Frontal cortex (tissue), 4 donors: ENCODE measurements around the gene ANKRD13D. TPM values are rescaled to one million over a fixed set of nuclear protein-coding genes. Genes with fewer than 3 reads are reported as not detected.

Source experiments
- DNase-seq, 2 donors: peaks; one replicate each; pipeline ENCODE4 v3.0.0; 2012; ENCODE audit warnings: low spot score in 2 of 2
- FAIRE-seq: peaks from 2 replicates; lab custom pipeline; 2012; peaks lifted over from hg19 to GRCh38; lab: Jason Lieb, UNC
- total RNA-seq: library from RNA; depleted of rRNA; stranded (reverse); fragments of >200 nt; gene quantifications from one replicate; pipeline ENCODE4 v1.2.3, GENCODE V29; 2014
- donor health status: control.
- donor health status: control.
- donor health status: control.

The ANKRD13D gene
- total RNA-seq, 1 donor from 2014 or later, result 55.8 TPM

DNA sequence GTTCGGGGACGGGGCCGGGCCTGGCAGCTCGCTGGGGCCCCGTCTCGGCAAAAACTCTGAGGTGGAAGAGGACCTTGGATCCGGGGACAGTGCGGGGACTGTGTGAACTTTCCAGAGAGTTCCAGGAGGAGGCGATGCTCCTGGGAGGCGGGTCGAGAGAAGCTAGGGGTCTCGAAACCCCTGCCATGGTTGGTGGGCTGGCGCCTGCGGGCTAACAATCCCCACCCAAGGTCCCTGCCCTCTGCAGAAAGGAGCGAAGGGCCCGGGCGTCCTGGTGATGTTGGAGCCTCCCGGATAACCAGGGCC lies 27.5 kb upstream of the ANKRD13D start:
- no peak for FAIRE-seq

DNA sequence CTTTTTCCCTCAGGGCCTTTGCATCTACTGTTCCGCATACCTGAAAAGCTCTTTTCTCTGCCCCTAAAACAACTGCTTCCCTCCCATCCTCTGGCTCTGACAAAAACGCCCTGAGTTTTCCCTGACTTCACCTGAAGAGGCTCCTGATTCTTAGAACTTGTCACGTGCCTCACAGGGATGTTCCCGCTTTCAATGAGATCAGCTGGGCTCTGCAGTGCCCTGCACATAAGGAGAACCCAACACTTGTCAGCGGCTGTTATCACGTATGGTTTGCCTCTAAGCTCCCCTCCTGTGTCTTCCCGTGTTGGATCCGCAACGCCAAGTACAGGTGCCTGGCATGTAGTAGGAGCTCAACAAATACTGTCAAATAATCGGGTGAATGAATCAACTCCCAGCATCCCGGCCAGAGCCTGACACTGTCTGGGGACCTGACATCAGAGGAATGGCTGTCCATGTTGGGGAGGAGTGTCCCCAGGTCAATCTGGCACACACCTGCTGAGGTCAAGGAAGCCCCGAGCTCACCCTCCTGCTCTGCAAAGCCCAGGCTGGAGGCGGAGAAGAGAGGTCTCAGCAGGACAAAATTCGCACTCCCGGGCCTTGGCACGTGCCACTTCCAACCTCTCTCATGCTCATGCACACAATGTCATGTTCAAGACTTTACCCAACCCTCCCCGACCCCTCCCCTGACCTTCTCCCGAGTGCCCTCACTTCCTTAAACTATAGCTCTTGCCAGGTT lies 27.0 kb upstream of the ANKRD13D start:
- FAIRE-seq, result no peak
- DNase-seq, result no peak

More for the DNA sequence above, 27.5 kb upstream of the ANKRD13D start:
- DNase-seq, result no peak

DNA sequence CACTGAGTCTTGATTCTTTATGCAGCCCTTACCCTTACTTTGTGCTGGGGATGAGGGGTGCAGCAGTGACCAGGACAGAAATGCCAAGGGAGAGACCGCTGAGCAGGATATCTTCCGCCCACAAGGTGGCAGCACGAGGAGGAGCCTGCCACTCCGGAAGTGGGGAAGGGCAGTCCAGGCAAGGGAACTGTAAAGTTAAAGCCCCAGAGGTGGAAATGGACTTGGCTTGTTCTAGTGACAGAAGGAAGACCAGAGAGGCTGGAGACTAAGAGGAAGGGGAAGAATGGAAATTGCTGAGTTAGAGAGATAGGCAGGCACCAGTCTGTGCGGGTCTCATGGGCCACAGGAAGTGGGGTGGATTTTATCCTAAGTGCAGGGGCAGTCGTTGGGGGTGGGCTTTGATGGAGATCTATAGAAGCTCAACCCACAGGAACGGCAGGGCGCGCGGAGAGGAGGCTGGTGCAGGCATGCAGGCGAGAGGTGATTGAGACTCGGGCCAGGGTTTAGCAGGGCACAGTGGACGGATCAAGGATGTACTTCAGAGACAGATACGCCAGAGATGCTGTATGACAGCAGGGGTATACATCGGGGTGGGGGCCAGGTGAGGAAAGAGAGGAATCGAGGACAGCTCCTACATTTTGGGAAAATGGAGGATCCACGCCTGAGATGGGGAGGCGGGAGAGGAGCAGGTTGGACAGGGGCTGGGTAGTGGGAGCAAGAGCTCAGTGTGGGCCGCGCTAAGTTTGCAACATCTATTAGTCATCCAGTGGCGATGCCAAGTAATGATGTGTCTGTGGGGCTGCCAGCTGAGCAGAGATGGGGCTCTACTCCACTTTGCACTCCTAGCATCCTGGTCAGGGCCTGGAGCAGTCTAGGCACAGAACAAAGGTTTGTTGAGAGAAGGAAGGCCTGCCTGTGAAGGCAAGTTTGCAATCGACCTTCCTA lies 26.1 kb upstream of the ANKRD13D start:
- peak; percentile 87 to 90 for DNase-seq
- FAIRE-seq, result no peak

DNA sequence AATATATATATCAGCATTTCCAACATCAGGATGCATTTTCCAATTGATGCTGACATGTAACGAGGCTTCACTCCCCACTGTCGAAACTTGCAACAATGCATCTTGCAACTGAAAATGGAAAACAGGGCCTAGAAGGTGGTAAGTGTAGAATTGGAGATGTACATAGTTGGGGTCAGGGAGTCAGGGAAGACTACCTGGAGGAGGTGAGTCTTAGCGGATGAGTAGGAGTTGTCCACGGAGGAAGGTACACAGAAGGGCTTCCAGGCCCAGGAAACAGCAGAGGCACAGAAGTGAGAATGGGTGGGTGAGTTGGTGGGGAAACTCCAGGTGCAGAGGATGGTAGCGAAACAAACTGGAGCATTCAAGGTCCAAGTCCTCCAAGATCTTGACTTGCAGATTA lies 24.8 kb upstream of the ANKRD13D start:
- DNase-seq, result no peak
- FAIRE-seq, result no peak

DNA sequence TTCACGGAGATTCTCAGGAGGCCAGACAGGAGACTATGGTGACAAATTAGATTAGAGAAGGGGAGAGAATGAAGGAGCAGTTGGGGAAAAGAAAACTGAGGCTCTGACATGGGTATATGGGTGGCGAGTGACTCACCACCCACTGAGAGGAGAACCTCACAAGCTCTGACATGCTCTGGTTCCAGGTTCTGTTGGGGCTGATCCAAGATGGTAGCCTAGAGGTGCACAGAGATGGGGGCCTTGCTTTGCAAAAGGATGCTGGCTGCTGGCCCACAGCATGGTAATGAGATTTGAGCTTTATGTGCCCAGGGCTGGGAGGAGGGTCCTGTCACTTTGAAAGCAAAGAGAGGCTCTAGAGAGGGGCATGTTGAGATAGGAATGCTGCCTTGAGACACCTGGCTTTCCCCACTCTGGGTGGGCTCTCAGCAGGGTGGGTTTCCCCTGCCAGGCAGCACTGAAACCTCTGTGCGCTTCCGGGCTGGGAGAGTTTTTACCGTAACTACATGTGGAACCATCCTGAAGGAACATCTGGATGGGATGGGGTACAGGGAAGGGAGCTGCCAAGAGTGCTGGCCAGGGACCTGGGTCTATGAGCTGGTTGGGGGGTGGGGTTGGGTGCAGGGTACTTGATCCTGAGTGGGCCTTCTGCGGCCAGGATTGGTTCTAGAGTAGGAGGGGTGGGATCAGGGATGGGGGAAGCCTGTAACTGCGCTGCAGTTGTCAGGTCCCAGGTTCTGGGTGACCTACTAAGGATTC lies 24.0 kb upstream of the ANKRD13D start:
- FAIRE-seq, result no peak
- DNase-seq, result no peak

DNA sequence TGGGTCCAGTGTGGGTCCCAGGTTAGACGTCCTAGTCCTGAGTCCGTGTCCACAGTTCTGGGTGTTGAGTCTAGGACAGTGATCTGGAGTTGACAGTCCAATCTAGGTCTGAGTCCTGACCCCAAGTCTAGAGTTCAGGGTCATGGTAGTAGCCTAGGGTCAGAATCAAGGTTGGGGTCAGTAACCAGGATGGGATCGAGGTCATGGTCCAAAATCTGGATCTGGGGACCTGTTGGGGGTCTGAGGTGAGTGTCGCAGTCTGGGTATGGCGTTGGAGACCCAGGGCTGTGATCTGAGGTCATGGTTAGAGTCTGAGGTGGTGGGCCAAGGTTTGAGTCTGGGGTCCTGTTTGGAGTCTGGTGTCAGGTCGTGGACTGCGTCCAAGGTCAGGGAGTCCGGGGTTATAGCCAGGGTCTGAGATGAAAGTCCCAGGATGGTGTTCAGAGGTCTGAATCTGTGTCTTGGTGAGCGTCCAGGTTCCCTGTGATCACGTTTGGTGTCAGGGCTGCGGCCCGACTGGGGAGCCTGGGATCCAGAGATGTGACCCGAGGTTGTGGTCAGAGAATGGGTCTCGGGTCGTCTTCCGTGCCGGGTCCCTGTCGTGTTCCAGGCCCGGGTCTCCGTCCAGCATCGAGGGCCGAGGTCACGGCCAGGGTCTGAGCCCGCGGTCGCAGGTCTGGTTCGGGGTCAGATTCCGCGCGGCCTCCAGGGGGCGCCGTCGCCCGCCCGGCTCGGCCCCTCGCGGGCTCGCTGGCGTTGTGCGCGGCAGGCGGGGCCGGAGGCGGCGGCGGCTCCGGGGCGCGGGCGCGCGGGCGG lies 23.3 kb upstream of the ANKRD13D start:
- DNase-seq (peak; percentile 91), FAIRE-seq (no peak)

DNA sequence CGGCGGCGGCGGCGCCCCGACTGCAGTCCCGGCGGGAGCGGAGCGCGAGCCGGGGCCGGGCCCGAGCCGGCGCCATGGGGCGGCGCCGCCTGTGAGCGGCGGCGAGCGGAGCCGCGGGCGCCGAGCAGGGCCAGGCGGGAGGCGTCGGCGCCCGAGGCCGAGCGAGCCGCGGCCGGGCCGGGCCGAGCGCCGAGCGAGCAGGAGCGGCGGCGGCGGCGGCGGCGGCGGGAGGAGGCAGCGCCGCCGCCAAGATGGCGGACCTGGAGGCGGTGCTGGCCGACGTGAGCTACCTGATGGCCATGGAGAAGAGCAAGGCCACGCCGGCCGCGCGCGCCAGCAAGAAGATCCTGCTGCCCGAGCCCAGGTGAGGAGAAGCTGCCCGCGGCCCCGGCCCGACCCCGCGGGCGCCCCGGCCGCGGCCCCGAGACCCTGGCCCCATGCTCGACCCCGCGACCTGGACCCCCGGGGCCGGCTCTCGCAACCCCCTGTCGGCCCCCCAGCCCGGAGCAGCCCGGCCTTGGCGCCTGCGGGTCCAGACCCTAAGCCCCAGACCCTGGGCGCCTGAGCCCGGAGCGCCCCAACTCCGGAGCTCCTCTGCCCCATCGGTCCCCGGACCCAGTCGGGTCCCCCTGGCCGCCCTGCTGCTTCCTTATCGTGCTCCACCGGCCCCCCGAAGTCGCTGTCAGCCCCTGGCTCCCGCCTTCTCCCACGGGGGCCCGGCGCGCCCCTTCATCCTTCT lies 22.5 kb upstream of the ANKRD13D start, which contains the start of gene GRK2:
GRK2 (plus strand) TSS at position 25 of the 739 bp plus-strand sequence; CDS start at position 252, 227 bp downstream.
- FAIRE-seq, result no peak
- no peak for DNase-seq

DNA sequence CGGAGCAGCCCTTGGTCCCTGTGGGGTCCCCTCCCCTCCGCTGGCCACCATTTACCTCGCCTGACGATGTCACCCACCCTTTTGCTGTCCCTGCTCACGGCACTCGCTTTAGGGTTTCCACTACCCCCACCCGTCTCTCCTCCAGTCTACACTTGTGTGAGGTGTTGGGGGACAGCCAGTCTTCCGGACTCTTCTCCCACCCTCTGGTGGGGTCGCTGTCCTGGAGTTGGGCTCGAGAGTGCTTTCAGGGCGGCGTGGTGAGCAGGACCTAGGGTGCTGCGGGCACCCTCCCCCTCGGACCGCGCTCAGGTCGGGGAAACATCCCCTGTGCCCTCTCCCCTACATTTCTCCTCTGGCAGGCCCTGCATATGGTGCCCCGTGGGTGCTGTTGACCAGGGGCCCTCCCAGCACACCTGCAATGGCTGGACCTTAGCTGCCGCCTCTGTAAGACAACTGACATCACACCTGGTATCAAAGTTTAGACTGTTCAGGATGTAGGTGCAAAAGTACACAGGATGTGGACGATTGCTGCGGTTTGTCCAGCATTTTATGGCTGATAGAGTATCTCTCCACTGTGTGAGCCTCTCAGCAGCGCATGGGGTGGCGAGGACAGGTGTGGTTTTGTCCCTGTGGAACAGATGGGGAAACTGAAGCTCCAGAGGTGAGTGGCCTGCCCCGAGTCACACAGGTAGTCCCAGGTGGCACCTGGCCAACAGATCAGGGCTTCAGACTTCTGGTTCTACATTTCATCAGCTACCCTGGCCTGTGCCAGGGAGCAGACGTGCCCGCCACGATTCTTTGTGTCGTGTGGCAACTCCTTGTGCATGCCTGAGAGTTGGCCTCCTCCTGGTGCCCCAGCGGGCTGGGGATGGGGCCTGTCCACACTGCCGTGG lies 21.7 kb upstream of the ANKRD13D start:
- DNase-seq (no peak), FAIRE-seq (no peak)

DNA sequence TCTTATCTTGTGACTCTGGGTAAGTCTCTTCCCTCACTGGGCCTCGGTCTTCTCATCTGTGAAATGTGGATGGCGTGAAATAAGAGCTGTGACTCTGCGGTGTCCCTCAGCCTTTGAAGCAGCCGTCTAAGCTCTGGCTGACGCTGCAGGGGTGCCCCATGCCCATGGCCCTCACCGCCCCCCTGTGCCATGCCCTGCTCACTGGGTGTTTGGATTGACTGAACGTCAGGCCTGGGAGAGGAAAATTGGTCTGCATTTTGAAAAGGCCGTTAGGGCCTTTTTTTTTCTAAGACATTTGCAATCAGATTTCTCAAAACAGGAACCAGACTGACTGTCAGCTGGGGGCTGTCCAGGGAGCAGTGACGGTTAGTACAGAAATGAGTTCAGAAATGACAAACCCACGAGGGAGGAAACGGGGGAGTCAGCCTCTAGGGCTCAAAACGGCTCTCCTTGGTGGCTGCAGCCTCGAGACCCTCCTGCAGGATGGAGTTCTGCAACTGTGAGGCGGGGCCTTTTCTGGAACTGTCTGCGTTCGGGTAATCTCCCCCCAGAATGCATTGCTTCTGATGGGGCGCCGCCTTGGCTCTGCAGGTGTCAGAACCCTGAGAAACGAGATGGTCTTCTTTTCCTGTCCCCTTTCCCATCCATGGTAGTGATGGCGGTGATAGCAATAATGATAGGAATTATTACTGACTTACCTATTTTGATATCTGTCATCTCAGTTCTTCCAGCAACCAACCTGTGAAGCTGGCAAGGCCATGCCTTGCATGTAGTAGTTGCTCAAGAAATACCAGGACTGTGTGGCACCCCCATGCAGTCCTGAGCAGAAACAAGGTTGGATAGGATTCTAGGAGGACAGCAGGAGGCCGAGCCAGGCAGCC lies 20.8 kb upstream of the ANKRD13D start:
- FAIRE-seq, result no peak

DNA sequence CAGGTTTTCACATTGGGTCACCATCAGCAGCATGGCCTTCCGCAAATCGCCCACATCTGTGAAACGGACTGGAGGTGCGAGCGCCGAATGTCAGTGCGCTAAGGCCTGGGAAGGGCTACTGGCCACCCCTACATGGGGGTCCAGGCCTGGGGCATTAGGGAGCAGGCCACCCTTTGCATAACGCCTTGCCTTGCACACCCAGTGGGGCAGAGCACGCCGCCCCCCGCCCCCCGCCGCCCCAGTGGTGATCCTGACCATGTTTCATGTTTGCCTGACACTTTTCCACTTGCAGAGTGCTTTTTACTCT lies 20.2 kb upstream of the ANKRD13D start:
- FAIRE-seq, result no peak

More for the DNA sequence above, 20.8 kb upstream of the ANKRD13D start:
- no peak for DNase-seq

DNA sequence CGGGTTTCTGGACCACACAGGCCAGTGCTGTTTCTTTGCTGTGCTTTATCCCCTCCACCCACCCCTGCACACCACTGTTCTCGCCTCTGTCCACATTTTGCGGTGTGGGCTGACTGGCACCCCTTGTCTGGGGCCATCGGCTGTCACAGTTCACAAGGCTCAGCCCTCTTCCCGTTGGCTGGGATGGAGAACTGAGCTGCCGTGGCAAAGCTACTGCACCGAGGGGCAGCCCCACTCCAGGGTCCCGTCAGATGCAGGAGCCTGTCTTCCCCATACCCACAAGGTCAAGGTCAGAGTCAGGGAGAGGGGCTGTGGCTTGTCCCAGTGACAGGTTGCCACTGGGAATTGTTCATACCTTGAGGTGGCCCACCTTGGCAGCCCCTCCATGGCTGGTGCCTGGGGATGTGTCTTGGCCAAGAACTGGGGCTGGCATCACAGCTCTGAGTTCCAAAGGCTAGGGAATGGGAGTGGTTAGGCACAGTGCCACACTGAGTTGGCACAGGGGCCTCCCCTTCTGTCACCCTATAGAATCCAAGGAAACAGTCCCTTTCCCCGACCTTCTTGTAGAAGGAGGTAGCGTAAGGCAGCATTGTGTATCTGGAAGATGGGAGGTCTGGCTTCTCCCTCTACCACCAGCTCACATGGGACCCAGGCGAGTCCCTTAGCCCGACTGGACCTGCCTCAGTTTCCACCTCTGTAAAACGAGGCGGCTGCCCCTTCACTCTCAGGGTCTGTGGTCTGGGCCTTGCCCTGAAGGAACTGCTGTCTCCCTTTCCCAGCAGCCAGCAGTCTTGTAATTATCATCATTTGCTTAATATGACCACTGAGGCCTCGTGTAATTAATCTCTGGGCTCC lies 19.5 kb upstream of the ANKRD13D start:
- FAIRE-seq, result no peak
- DNase-seq, result no peak

More for the DNA sequence above, 20.2 kb upstream of the ANKRD13D start:
- no peak for DNase-seq

DNA sequence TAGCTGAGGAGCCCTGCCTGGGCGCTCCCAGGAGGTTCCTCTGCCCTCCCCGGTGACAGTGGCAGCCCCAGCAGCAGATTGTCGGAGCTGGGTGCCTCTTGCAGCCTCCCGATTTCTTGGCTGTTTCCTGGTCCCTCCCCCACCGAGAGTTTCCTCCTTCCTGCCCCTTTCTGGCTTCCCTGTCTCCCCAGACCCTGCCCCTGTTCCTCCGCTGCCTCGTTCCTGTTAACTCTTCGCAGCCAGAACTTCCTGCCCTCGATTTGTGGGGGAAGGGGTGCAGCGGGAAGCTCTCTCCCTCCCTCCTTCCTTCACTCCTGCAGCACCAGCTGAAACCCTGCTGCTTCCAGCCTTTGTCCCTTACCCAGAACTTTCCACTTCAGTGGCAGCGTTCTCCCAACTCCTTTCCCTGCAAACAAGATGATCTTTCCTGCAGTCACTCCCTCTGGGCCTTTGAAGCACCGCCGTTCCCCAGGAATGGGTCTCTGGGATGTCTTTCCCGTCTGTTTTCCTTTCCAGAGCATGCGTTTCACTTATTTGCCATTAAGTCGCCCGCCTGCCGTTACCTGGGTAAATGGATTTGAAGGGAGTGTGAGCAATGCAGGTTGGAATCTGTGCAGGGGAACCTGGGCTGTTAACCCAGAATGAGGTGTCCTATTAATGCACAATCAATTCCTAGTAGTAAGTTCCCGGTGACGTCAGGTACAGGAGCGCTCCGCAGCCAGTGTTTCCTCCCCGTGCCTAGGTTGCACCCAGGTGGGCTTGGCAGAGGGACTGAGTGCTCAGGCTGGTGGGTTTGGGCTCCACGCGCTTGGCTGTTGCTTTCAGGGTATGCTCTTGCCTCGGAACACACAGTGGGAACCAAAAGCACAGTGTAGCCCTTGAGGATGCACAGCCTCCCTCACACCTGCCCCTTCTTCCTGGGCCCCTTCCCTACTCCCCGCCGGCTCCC lies 18.6 kb upstream of the ANKRD13D start:
- no peak for FAIRE-seq
- no peak for DNase-seq

DNA sequence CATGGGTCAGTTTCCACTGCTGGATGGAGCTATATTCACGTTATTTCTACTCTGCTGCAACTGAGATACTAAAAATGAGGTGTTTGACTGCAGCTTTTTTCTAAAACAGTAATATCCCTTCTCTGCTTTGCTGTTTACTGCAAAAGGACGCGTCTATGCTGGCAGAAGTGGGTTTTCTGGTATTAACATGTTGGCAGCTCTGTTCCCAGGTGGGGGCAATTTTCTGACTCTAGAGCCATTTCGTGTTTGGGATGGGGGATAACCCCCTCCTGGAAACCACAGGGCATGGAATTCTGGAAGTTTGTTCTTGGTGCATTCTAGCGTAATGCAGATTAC lies 17.9 kb upstream of the ANKRD13D start:
- DNase-seq, result no peak
- FAIRE-seq, result no peak

DNA sequence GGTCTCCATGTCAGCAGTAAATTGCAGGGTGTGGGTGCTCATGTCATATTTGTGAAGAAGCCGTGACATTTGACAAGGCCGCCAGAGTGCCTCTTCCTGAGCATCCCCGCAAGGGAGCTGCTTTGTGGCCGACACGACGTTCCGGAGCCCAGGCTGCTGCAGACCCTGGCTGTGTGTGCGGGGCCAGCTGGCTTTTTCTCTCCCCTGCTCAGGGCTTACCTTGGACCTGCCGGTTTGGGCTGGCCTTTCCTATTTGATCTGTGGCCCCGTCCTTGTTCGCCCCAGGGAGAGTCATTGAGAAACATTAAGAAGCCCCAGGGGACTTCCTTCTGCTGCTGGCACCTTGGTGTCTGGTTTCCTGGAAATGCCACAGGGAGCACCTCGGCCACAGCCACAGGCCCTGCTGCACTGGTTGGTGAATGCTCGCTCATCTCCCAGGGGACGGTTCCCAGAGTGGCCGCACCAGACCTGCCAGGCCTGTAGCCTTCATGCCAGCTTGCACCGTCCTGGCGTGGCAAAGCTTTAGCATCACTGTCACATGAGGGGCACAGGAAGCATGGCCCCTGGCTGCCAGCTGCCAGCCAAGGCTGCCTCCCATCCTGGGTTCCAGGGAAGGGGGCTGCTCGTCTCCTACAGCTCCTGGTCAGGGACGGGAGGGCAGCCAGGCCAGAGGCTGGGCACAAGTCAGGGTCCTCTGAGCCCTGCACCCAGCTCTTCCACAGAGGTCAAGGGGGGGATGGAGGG lies 17.4 kb upstream of the ANKRD13D start:
- no peak for FAIRE-seq
- DNase-seq, result no peak
